ENCODE results near the gene PSMD8.

The PSMD8 gene

GRCh38 chr19:38383184-38383583 lies 8.8 kb downstream of the PSMD8 start:
- no peak for TF ChIP-seq REST (IDR thresholded peaks at IDR 0.05; ENCODE audit: low read depth)
- no peak for TF ChIP-seq EGR1 (IDR thresholded peaks at IDR 0.05)
- TF ChIP-seq ZBTB7A (IDR thresholded peaks at IDR 0.05; ENCODE audit: low read depth), result no peak
- no peak for TF ChIP-seq NFIC (IDR thresholded peaks at IDR 0.05)
- TF ChIP-seq TCF12 (IDR thresholded peaks at IDR 0.05; ENCODE audit: low read depth), result no peak
- no peak for TF ChIP-seq MAX (IDR thresholded peaks at IDR 0.05)
- no peak for TF ChIP-seq CEBPB (IDR thresholded peaks at IDR 0.05)
- no peak for TF ChIP-seq TAF1 (IDR thresholded peaks at IDR 0.05; ENCODE audit: low read depth)
- no peak for TF ChIP-seq YY1 (IDR thresholded peaks at IDR 0.05; ENCODE audit: low read depth)

- TF ChIP-seq MAX (IDR thresholded peaks at IDR 0.05) (no peak), FOXM1 (IDR thresholded peaks at IDR 0.05; ENCODE audit: borderline replicate concordance, low read depth) (no peak), CREB1 (IDR thresholded peaks at IDR 0.05; ENCODE audit: low read depth) (no peak), YY1 (IDR thresholded peaks at IDR 0.05; ENCODE audit: low read depth) (no peak), TEAD4 (IDR thresholded peaks at IDR 0.05) (no peak), ZBTB7A (IDR thresholded peaks at IDR 0.05; ENCODE audit: low read depth) (no peak), RAD21 (IDR thresholded peaks at IDR 0.05; ENCODE audit: low read depth) (no peak), TAF1 (IDR thresholded peaks at IDR 0.05; ENCODE audit: low read depth) (no peak), REST (IDR thresholded peaks at IDR 0.05; ENCODE audit: low read depth) (no peak), EP300 (IDR thresholded peaks at IDR 0.05; ENCODE audit: borderline replicate concordance) (no peak), NFIC (IDR thresholded peaks at IDR 0.05) (no peak), CEBPB (IDR thresholded peaks at IDR 0.05) (no peak), EGR1 (IDR thresholded peaks at IDR 0.05) (no peak), TCF12 (IDR thresholded peaks at IDR 0.05; ENCODE audit: low read depth) (no peak)
Observed at GRCh38 chr19:38383743-38384142, 9.4 kb downstream of the PSMD8 start.

GRCh38 chr19:38384209-38385027 lies 10.0 kb downstream of the PSMD8 start:
- TF ChIP-seq MAX (IDR thresholded peaks at IDR 0.05), result no peak
- TF ChIP-seq EP300 (IDR thresholded peaks at IDR 0.05; ENCODE audit: borderline replicate concordance), result no peak
- TF ChIP-seq CEBPB (IDR thresholded peaks at IDR 0.05), result no peak
- TF ChIP-seq REST (IDR thresholded peaks at IDR 0.05; ENCODE audit: low read depth), result no peak

GRCh38 chr19:38385057-38385803 lies 10.9 kb downstream of the PSMD8 start:
- TF ChIP-seq CEBPB (IDR thresholded peaks at IDR 0.05), result no peak
- no peak for TF ChIP-seq TCF12 (IDR thresholded peaks at IDR 0.05; ENCODE audit: low read depth)
- no peak for TF ChIP-seq EGR1 (IDR thresholded peaks at IDR 0.05)
- TF ChIP-seq FOXM1 (IDR thresholded peaks at IDR 0.05; ENCODE audit: borderline replicate concordance, low read depth), result no peak
- no peak for TF ChIP-seq EP300 (IDR thresholded peaks at IDR 0.05; ENCODE audit: borderline replicate concordance)
- TF ChIP-seq MAX (IDR thresholded peaks at IDR 0.05), result no peak
- no peak for TF ChIP-seq NFIC (IDR thresholded peaks at IDR 0.05)
- no peak for TF ChIP-seq CREB1 (IDR thresholded peaks at IDR 0.05; ENCODE audit: low read depth)
- no peak for TF ChIP-seq USF1 (IDR thresholded peaks at IDR 0.05)
- TF ChIP-seq YY1 (IDR thresholded peaks at IDR 0.05; ENCODE audit: low read depth), result no peak

Measured in Ishikawa (cell line).